GM12864 (cell line): ENCODE data around the gene ZNF862.
"Not testable (repeated sequence)": the region's sequence is repeated elsewhere in the genome, so short reads cannot be mapped to it uniquely, and the experiment has no call there.

ENCODE experiments used
- DNase-seq: peaks from one replicate; pipeline ENCODE4 v3.0.0-alpha.2; 2011; ENCODE audit warnings: low read depth
- H3K4me3 ChIP-seq: 2 replicates; pipeline ENCODE4 v1.5.1; 2011; ENCODE audit warnings: mild to moderate bottlenecking, low read depth, low read length, control low read depth
- CTCF ChIP-seq: IDR thresholded peaks from 2 replicates; pipeline ENCODE4 v1.5.1; 2011; ENCODE audit warnings: low read depth, mild to moderate bottlenecking, moderate library complexity, low read length, control low read depth, inconsistent platforms; ENCODE audit errors: missing control alignments

The ZNF862 gene

GRCh38 chr7:149828357-149829309 is 9.5 kb upstream of the ZNF862 start:
- TF ChIP-seq CTCF = no peak
- no peak overlapping the region for H3K4me3 ChIP-seq
- DNase-seq = no peak

GRCh38 chr7:149830527-149830926 is 7.6 kb upstream of the ZNF862 start:
- not testable (repeated sequence) for H3K4me3 ChIP-seq, DNase-seq

- H3K4me3 ChIP-seq = no peak overlapping the region
- no peak for DNase-seq
- no peak for TF ChIP-seq CTCF
Measured at GRCh38 chr7:149830997-149831740, 7.0 kb upstream of the ZNF862 start.

- DNase-seq = no peak
- TF ChIP-seq CTCF = no peak
- no peak overlapping the region for H3K4me3 ChIP-seq
Measured at GRCh38 chr7:149831741-149832219, 6.4 kb upstream of the ZNF862 start.

- no peak for TF ChIP-seq CTCF
- H3K4me3 ChIP-seq = no peak overlapping the region
- no peak for DNase-seq
Measured at GRCh38 chr7:149832332-149833041, 5.7 kb upstream of the ZNF862 start.

GRCh38 chr7:149833495-149834130 is 4.6 kb upstream of the ZNF862 start:
- no peak for TF ChIP-seq CTCF
- no peak for DNase-seq
- no peak overlapping the region for H3K4me3 ChIP-seq
